ENCODE measurements around the gene LAMB4. TPM values are rescaled to one million over a fixed set of nuclear protein-coding genes. Genes with fewer than 3 reads are reported as not detected.

LAMB4 gene
- total and polyA plus RNA-seq, 12 donors: 0.15 to 0.69 (median 0.25) TPM; not detected in 3

- Histone ChIP-seq H3K36me3 (no peaks in the 10 kb centered on the region), H3K4me3 (no peak overlapping the region), H3K27ac (no peak overlapping the region), H3K9me3 (no peaks in the 10 kb centered on the region), H3K4me1 (peaks cover 0 to 12% (median 0%) of the 10 kb centered on the region in 9 donors), H3K27me3 (peaks cover 0 to 4% (median 0%) of the 10 kb centered on the region in 7 donors)
- no peak for DNase-seq
- intact Hi-C loops (cut with DNase I): loop anchor here in 9 of 10 donors (5.0 to 10.0 kb wide), 10 partner anchors 37 to 399 kb away; partner anchors contain the start of genes CBLL1 (in 3 of the 9), LAMB1 (in 2 of the 9) and DLD (in 1 of the 9)
- no peak for TF ChIP-seq CTCF (IDR thresholded peaks at IDR 0.05)
- no peak for ATAC-seq
- 96% methylated on average over 6 of the region's 6 CpGs for WGBS, 2 donors
Measured at GRCh38 chr7:108143658-108144420, 13.7 kb upstream of the LAMB4 start.

GRCh38 chr7:108142675-108143259 lies 12.6 kb upstream of the LAMB4 start:
- no peak for DNase-seq

GRCh38 chr7:108142180-108142579 lies 12.0 kb upstream of the LAMB4 start:
- Histone ChIP-seq H3K27ac (no peak overlapping the region), H3K27me3 (peaks cover 0 to 4% (median 0%) of the 10 kb centered on the region in 7 donors), H3K9me3 (no peaks in the 10 kb centered on the region), H3K4me3 (no peak overlapping the region), H3K36me3 (no peaks in the 10 kb centered on the region), H3K4me1 (peaks cover 0 to 12% (median 0%) of the 10 kb centered on the region in 9 donors)
- 84 to 90% methylated on average over 4 of the region's 4 CpGs for WGBS, 2 donors
- ATAC-seq: no peak
- intact Hi-C loops (cut with DNase I): loop anchor here in 9 of 10 donors (5.0 to 10.0 kb wide), 10 partner anchors 35 to 397 kb away; partner anchors contain the start of genes CBLL1 (in 3 of the 9), LAMB1 (in 2 of the 9) and DLD (in 1 of the 9)
- DNase-seq: no peak
- TF ChIP-seq CTCF (IDR thresholded peaks at IDR 0.05): no peak

More at GRCh38 chr7:108142675-108143259, 12.6 kb upstream of the LAMB4 start:
- Histone ChIP-seq H3K27me3 (peaks cover 0 to 4% (median 0%) of the 10 kb centered on the region in 7 donors), H3K36me3 (no peaks in the 10 kb centered on the region), H3K4me1 (peaks cover 0 to 12% (median 0%) of the 10 kb centered on the region in 9 donors), H3K4me3 (no peak overlapping the region), H3K27ac (no peak overlapping the region), H3K9me3 (no peaks in the 10 kb centered on the region)
- 81 to 82% methylated on average over 6 of the region's 6 CpGs for WGBS, 2 donors
- TF ChIP-seq CTCF (IDR thresholded peaks at IDR 0.05): no peak
- intact Hi-C loops (cut with DNase I): loop anchor here in 9 of 10 donors (5.0 to 10.0 kb wide), 10 partner anchors 35 to 398 kb away; partner anchors contain the start of genes CBLL1 (in 3 of the 9), LAMB1 (in 2 of the 9) and DLD (in 1 of the 9)
- ATAC-seq: no peak

GRCh38 chr7:108140671-108141070 lies 10.5 kb upstream of the LAMB4 start:
- H3K27me3 ChIP-seq: peaks cover 0 to 4% (median 0%) of the 10 kb centered on the region in 7 donors
- no peak overlapping the region for H3K27ac ChIP-seq
- H3K9me3 ChIP-seq: no peaks in the 10 kb centered on the region
- no peak for ATAC-seq
- H3K4me3 ChIP-seq: no peak overlapping the region
- DNase-seq: no peak
- H3K36me3 ChIP-seq: no peaks in the 10 kb centered on the region
- intact Hi-C loops (cut with DNase I): loop anchor here in 9 of 10 donors (5.0 to 10.0 kb wide), 10 partner anchors 33 to 396 kb away; partner anchors contain the start of genes CBLL1 (in 3 of the 9), LAMB1 (in 2 of the 9) and DLD (in 1 of the 9)
- H3K4me1 ChIP-seq: peaks cover 0 to 10% (median 0%) of the 10 kb centered on the region in 9 donors
- TF ChIP-seq CTCF (IDR thresholded peaks at IDR 0.05): no peak
